K562 (cell line): ENCODE data around the gene CNKSR3. TPM values are rescaled to one million over a fixed set of nuclear protein-coding genes. Genes with fewer than 3 reads are reported as not detected.

ENCODE experiments used
- ATAC-seq: fragments of 200-7000 bp; cut with Tn5 transposase; 3 replicates; pipeline ENCODE4 v1.9.1; 2020; ENCODE audit warnings: moderate library complexity
- BruUV-seq: library from RNA; stranded (reverse); fragments of 400-500 nt; replicated peaks from 2 replicates; lab custom pipeline; 2021; lab: Mats Ljungman, UMichigan
- CTCF ChIA-PET: fragments of 300-600 bp; formaldehyde crosslinking; extraction: SDS; loops from one replicate; lab custom pipeline; 2021; ENCODE audit warnings: low intra/inter-chr PET ratio; lab: Yijun Ruan, JAX
- POLR2A ChIA-PET: fragments of 300-600, 350-650 bp; sonication (Branson Sonifier 250); formaldehyde crosslinking; extraction: SDS; loops from one replicate; lab custom pipeline; 2021; ENCODE audit warnings: antibody characterized with exemption, inconsistent platforms; lab: Yijun Ruan, JAX
- DNase-seq, 4 experiments: peaks; one replicate each; pipeline versions ENCODE4 v3.0.0 to v3.0.0-alpha.2; 2011 to 2018; ENCODE audit warnings: low spot score in 3 of 4, mixed read lengths in 3 of 4; ENCODE audit errors: extremely low read depth in 1 of 4
- FAIRE-seq: peaks from 2 replicates; lab custom pipeline; 2011; peaks lifted over from hg19 to GRCh38; lab: Jason Lieb, UNC
- H2AFZ ChIP-seq: 2 replicates; pipeline ENCODE4 v1.6.0; 2011; ENCODE audit warnings: low read depth, low read length, control low read depth, inconsistent platforms
- H3K27ac ChIP-seq: fragments of 200-600 bp; 3 replicates; pipeline ENCODE4 v1.8.0; 2011; ENCODE audit warnings: low read depth, mild to moderate bottlenecking, control low read depth, inconsistent platforms, low read length, moderate library complexity, mixed read lengths; ENCODE audit errors: extremely low read depth
- H3K27me3 ChIP-seq, 2 experiments: fragments of 300-600 bp in 1 of 2; 2 replicates in 1 of 2; 3 replicates in 1 of 2; pipeline versions ENCODE4 v1.6.0 to v1.8.0; 2011; ENCODE audit warnings: inconsistent platforms in 2 of 2, low read length in 2 of 2, mild to moderate bottlenecking in 1 of 2, mixed read lengths in 1 of 2, moderate library complexity in 1 of 2; ENCODE audit not compliant: control insufficient read depth in 2 of 2, insufficient read depth in 2 of 2
- H3K36me3 ChIP-seq: fragments of 300-600 bp; 3 replicates; pipeline ENCODE4 v1.8.0; 2011; ENCODE audit warnings: mild to moderate bottlenecking, low read length, inconsistent platforms; ENCODE audit not compliant: control insufficient read depth, insufficient read depth
- H3K4me1 ChIP-seq, 2 experiments: fragments of 200-600 bp in 1 of 2; replicated peaks in 1 of 2; 2 replicates in 1 of 2; 3 replicates in 1 of 2; pipeline versions ENCODE4 v1.5.1 to v1.8.0; 2011; ENCODE audit warnings: inconsistent platforms in 2 of 2, low read length in 2 of 2, mild to moderate bottlenecking in 1 of 2, mixed read lengths in 1 of 2, moderate library complexity in 1 of 2; ENCODE audit not compliant: control insufficient read depth in 2 of 2, insufficient read depth in 2 of 2
- H3K4me2 ChIP-seq: 2 replicates; pipeline ENCODE4 v1.6.1; 2011; ENCODE audit warnings: low read length, control low read depth, inconsistent platforms, mixed read lengths; ENCODE audit not compliant: insufficient read depth
- H3K4me3 ChIP-seq: fragments of 200-600 bp; sonication (generic), shearing (Covaris generic); 2 replicates; pipeline ENCODE4 v1.5.1; 2016; ENCODE audit warnings: control low read depth, inconsistent platforms
- H3K79me2 ChIP-seq: fragments of 200-600 bp; 3 replicates; pipeline ENCODE4 v1.8.0; 2011; ENCODE audit warnings: low read length, inconsistent platforms; ENCODE audit not compliant: control insufficient read depth, insufficient read depth
- H3K9ac ChIP-seq, 2 experiments: 2 replicates each; pipeline versions ENCODE4 v1.6.0 to v1.6.1; 2011; ENCODE audit warnings: low read depth in 2 of 2, low read length in 2 of 2, control low read depth in 1 of 2, inconsistent platforms in 1 of 2, mild to moderate bottlenecking in 1 of 2, mixed read lengths in 1 of 2; ENCODE audit not compliant: insufficient read depth in 1 of 2
- H3K9me1 ChIP-seq: one replicate; pipeline ENCODE4 v1.6.0; 2011; ENCODE audit warnings: inconsistent platforms, mild to moderate bottlenecking, low read length, moderate library complexity; ENCODE audit not compliant: control insufficient read depth, insufficient read depth
- H3K9me3 ChIP-seq: replicated peaks from 2 replicates; pipeline ENCODE4 v1.5.1; 2011; ENCODE audit warnings: low read depth, low read length, inconsistent platforms; ENCODE audit not compliant: control insufficient read depth, insufficient read depth
- H4K20me1 ChIP-seq: replicated peaks from 2 replicates; pipeline ENCODE4 v1.6.1; 2011; ENCODE audit warnings: low read length, inconsistent platforms, mixed read lengths; ENCODE audit not compliant: control insufficient read depth, insufficient read depth
- MTA3 ChIP-seq: fragments of 450-650 bp; formaldehyde crosslinking; IDR thresholded peaks from 2 replicates; pipeline ENCODE4 v1.6.1; 2017; ENCODE audit warnings: mild to moderate bottlenecking, borderline replicate concordance
- TARDBP ChIP-seq: fragments of 450-650 bp; IDR thresholded peaks from 2 replicates; pipeline ENCODE4 v1.6.1; 2016
- ZNF583 ChIP-seq: fragments of 250-450 bp; sonication (Bioruptor Pico); IDR thresholded peaks from 2 replicates; pipeline ENCODE4 v1.4.0; 2020
- WGBS: fragments of 100-300 bp; shearing (Covaris generic); methylation state at CpG from one replicate; pipeline ENCODE4 v1.1.6; 2016; ENCODE audit warnings: low coverage, mixed read lengths; ENCODE audit not compliant: insufficient coverage; ENCODE audit errors: missing lambda C conversion rate; 5-methylcytosine and 5-hydroxymethylcytosine counted together
- in situ Hi-C: fragments of 300-500 bp; cut with MboI; formaldehyde crosslinking; loops from 4 replicates; pipeline ENCODE4 v1.15.0; 2018; ENCODE audit warnings: inconsistent platforms, mixed read lengths
- intact Hi-C: fragments of 100-400 bp; cut with micrococcal nuclease; formaldehyde crosslinking; loops from 2 replicates; pipeline ENCODE4 v1.14.2; 2022
- polyA plus RNA-seq, 8 experiments: library from polyadenylated mRNA; depleted of rRNA in 4 of 8; stranded (reverse) in 5 of 8; unstranded in 3 of 8; fragments of >200 nt; fragmentation: Nextera tagmentation in 2 of 8; fragmentation: Illumina TruSeq in 1 of 8; extraction: Ambion mirVana in 2 of 8; extraction: Trizol in 1 of 8; gene quantifications; 2 replicates each; pipeline versions ENCODE4 v1.2.1 to v1.2.3, GENCODE V29; 2011 to 2014; ENCODE audit warnings: inconsistent platforms in 1 of 8, missing spikeins in 1 of 8
- total RNA-seq, 7 experiments: library from RNA; depleted of rRNA in 6 of 7; stranded (reverse); fragments of >200 nt in 6 of 7; fragmentation: Illumina TruSeq in 2 of 7; extraction: Trizol in 2 of 7; gene quantifications; 2 replicates each; pipeline versions ENCODE4 v1.2.1 to v1.2.3, GENCODE V29; 2011 to 2021; ENCODE audit warnings: low replicate concordance in 1 of 7
- TF ChIP-seq, protein P1 (sequence below): sonication (generic); IDR thresholded peaks from 2 replicates; pipeline ENCODE4 v1.6.1; 2016
- TF ChIP-seq, protein P2 (sequence below), 2 experiments: fragments of 450-650 bp; conservative IDR thresholded peaks; 2 replicates each; pipeline ENCODE4 v1.6.1; 2017; ENCODE audit warnings: mild to moderate bottlenecking in 2 of 2, moderate library complexity in 2 of 2
- TF ChIP-seq, protein P3 (sequence below): fragments of 450-650 bp; formaldehyde crosslinking; IDR thresholded peaks from 2 replicates; pipeline ENCODE4 v1.4.0; 2020; ENCODE audit warnings: mild to moderate bottlenecking, moderate library complexity

Gene CNKSR3
- total and polyA plus RNA-seq, 9 of the 15 experiments (the other 6 are each of a cell fraction or from before 2014, with no cell fraction given): 4.5 to 29.6 (median 9.5) TPM

DNA sequence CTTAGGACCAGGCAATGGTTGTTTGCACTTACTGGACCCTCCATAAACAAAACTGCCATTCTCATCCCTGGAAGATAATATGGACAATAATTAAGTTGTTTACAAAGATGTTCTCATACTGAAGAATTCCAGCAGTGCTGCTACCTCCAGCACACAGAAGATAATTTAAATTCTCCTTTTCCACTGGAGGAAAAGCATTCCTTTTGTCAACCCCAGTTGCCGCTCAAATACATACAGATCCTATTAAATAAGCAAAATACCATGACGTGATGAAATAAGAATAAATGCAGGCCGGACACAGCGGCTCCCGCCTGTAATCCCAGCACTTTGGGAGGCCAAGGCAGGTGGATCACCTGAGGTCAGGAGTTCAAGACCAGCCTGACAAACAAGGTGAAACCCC lies 99.4 kb downstream of the CNKSR3 start:
- Histone ChIP-seq H3K27me3 (no peaks in the 10 kb centered on the region), H3K36me3 (peaks cover 78% of the 10 kb centered on the region), H3K4me2 (no peak overlapping the region), H3K27ac (no peak overlapping the region), H3K9me1 (no peaks in the 10 kb centered on the region), H4K20me1 (no peaks in the 10 kb centered on the region), H3K79me2 (no peaks in the 10 kb centered on the region), H3K9me3 (no peaks in the 10 kb centered on the region), H2AFZ (no peak overlapping the region), H3K4me1 (no peaks in the 10 kb centered on the region), H3K9ac (no peak overlapping the region), H3K4me3 (no peak overlapping the region)
- WGBS: 98% methylated on average over 5 of the region's 5 CpGs
- intact Hi-C loops (no loop called here), in situ Hi-C loops (no loop called here)
- no peak for TF ChIP-seq MTA3
- TF ChIP-seq, protein P1, sequence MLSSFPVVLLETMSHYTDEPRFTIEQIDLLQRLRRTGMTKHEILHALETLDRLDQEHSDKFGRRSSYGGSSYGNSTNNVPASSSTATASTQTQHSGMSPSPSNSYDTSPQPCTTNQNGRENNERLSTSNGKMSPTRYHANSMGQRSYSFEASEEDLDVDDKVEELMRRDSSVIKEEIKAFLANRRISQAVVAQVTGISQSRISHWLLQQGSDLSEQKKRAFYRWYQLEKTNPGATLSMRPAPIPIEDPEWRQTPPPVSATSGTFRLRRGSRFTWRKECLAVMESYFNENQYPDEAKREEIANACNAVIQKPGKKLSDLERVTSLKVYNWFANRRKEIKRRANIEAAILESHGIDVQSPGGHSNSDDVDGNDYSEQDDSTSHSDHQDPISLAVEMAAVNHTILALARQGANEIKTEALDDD: no peak
- TF ChIP-seq, protein P2, sequence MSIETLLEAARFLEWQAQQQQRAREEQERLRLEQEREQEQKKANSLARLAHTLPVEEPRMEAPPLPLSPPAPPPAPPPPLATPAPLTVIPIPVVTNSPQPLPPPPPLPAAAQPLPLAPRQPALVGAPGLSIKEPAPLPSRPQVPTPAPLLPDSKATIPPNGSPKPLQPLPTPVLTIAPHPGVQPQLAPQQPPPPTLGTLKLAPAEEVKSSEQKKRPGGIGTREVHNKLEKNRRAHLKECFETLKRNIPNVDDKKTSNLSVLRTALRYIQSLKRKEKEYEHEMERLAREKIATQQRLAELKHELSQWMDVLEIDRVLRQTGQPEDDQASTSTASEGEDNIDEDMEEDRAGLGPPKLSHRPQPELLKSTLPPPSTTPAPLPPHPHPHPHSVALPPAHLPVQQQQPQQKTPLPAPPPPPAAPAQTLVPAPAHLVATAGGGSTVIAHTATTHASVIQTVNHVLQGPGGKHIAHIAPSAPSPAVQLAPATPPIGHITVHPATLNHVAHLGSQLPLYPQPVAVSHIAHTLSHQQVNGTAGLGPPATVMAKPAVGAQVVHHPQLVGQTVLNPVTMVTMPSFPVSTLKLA (conservative IDR thresholded peaks at IDR 0.05): no peak
- TF ChIP-seq ZNF583: no peak
- no peak for TF ChIP-seq TARDBP
- TF ChIP-seq, protein P3, sequence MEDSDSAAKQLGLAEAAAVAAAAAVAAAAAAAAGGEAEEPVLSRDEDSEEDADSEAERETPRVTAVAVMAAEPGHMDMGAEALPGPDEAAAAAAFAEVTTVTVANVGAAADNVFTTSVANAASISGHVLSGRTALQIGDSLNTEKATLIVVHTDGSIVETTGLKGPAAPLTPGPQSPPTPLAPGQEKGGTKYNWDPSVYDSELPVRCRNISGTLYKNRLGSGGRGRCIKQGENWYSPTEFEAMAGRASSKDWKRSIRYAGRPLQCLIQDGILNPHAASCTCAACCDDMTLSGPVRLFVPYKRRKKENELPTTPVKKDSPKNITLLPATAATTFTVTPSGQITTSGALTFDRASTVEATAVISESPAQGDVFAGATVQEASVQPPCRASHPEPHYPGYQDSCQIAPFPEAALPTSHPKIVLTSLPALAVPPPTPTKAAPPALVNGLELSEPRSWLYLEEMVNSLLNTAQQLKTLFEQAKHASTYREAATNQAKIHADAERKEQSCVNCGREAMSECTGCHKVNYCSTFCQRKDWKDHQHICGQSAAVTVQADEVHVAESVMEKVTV (CRISPR knock-in tag): no peak
- POLR2A ChIA-PET: no interaction called here
- no peak for DNase-seq
- no peak for ATAC-seq
- no TSS peak for BruUV-seq
- CTCF ChIA-PET: no interaction called here
- FAIRE-seq: no peak
